K562 (cell line): ENCODE data around the gene GRAMD1B. TPM values are rescaled to one million over a fixed set of nuclear protein-coding genes. Genes with fewer than 3 reads are reported as not detected.

ENCODE experiments used
- microRNA-seq: library from miRNA; unstranded; fragments of <30 nt; microRNA quantifications from one replicate; pipeline ENCODE4, GENCODE V29; 2018; ENCODE audit warnings: borderline microRNAs expressed
- polyA plus RNA-seq, 8 experiments: library from polyadenylated mRNA; depleted of rRNA in 4 of 8; stranded (reverse) in 5 of 8; unstranded in 3 of 8; fragments of >200 nt; fragmentation: Nextera tagmentation in 2 of 8; fragmentation: Illumina TruSeq in 1 of 8; extraction: Ambion mirVana in 2 of 8; extraction: Trizol in 1 of 8; gene quantifications; 2 replicates each; pipeline versions ENCODE4 v1.2.1 to v1.2.3, GENCODE V29; 2011 to 2014; ENCODE audit warnings: inconsistent platforms in 1 of 8, missing spikeins in 1 of 8
- small RNA-seq: library from RNA; depleted of rRNA; stranded (forward); fragments of <200 nt; gene quantifications from one replicate; pipeline ENCODE3, GENCODE V24; 2014
- total RNA-seq, 7 experiments: library from RNA; depleted of rRNA in 6 of 7; stranded (reverse); fragments of >200 nt in 6 of 7; fragmentation: Illumina TruSeq in 2 of 7; extraction: Trizol in 2 of 7; gene quantifications; 2 replicates each; pipeline versions ENCODE4 v1.2.1 to v1.2.3, GENCODE V29; 2011 to 2021; ENCODE audit warnings: low replicate concordance in 1 of 7

The GRAMD1B gene
- total and polyA plus RNA-seq, 9 of the 15 experiments (the other 6 are each of a cell fraction or from before 2014, with no cell fraction given), result 0.31 TPM; not detected in 8

Small RNA genes lying within 50 kb of the gene (microRNA-seq; reads per million reads assigned to microRNA genes)
- not detected for gene MIR4493

Small RNA genes lying within 50 kb of the gene (small RNA-seq; reads per million reads assigned to genes)
- not detected for gene MIR4493

Other genes starting within 250 kb of the GRAMD1B start
- not detected in 2 replicates for gene CLMP, start 235.0 kb upstream of the GRAMD1B start, total RNA-seq (2014; rRNA removed)
- not detected in 2 replicates for gene CLMP, start 235.0 kb upstream of the GRAMD1B start, total RNA-seq (2014; rRNA removed; fragmentation: Illumina TruSeq; extraction: Trizol)
- gene CLMP, start 235.0 kb upstream of the GRAMD1B start, total RNA-seq (2015; rRNA removed; fragmentation: Illumina TruSeq; extraction: Trizol), result not detected in 2 replicates
- 0.02 and 0.49 TPM in 2 replicates for gene CLMP, start 235.0 kb upstream of the GRAMD1B start, total RNA-seq (2021)
- not detected in 2 replicates for gene CLMP, start 235.0 kb upstream of the GRAMD1B start, polyA plus RNA-seq (2011; rRNA removed)
- gene CLMP, start 235.0 kb upstream of the GRAMD1B start, polyA plus RNA-seq (2014; fragmentation: Illumina TruSeq; extraction: Trizol), result not detected in 2 replicates
- gene CLMP, start 235.0 kb upstream of the GRAMD1B start, polyA plus RNA-seq (2014; fragmentation: Nextera tagmentation; extraction: Ambion mirVana), result under 1 TPM; 0.03 to 0.15 TPM
- not detected in 2 replicates for gene CLMP, start 235.0 kb upstream of the GRAMD1B start, polyA plus RNA-seq (2014; rRNA removed)
- not detected in 2 replicates for gene SCN3B, start 224.4 kb downstream of the GRAMD1B start, total RNA-seq (2014; rRNA removed)
- not detected in 2 replicates for gene SCN3B, start 224.4 kb downstream of the GRAMD1B start, total RNA-seq (2014; rRNA removed; fragmentation: Illumina TruSeq; extraction: Trizol)
- gene SCN3B, start 224.4 kb downstream of the GRAMD1B start, total RNA-seq (2015; rRNA removed; fragmentation: Illumina TruSeq; extraction: Trizol), result not detected in 2 replicates
- 0.04 TPM in 1 of 2 replicates, not detected in the other for gene SCN3B, start 224.4 kb downstream of the GRAMD1B start, total RNA-seq (2021)
- gene SCN3B, start 224.4 kb downstream of the GRAMD1B start, polyA plus RNA-seq (2011; rRNA removed), result 0.01 TPM in 2 replicates
- gene SCN3B, start 224.4 kb downstream of the GRAMD1B start, polyA plus RNA-seq (2014; fragmentation: Illumina TruSeq; extraction: Trizol), result not detected in 2 replicates
- not detected for gene SCN3B, start 224.4 kb downstream of the GRAMD1B start, polyA plus RNA-seq (2014; fragmentation: Nextera tagmentation; extraction: Ambion mirVana)
- 0.15 TPM in 1 of 2 replicates, not detected in the other for gene SCN3B, start 224.4 kb downstream of the GRAMD1B start, polyA plus RNA-seq (2014; rRNA removed)